Thymus (tissue), 11 donors: Measurements from ENCODE around the gene TLE3. TPM values are rescaled to one million over a fixed set of nuclear protein-coding genes. Genes with fewer than 3 reads are reported as not detected.

Source experiments
- DNase-seq, 9 donors: peaks; one replicate each; pipeline ENCODE4 v3.0.0-alpha.2; 2013; ENCODE audit warnings: low spot score in 9 of 9, low read depth in 6 of 9, missing footprints in 1 of 9
- H3K27ac ChIP-seq, 2 donors: one replicate each; pipeline ENCODE4 v1.5.1; 2013; ENCODE audit warnings: control low read depth in 1 of 2, low read depth in 1 of 2, low read length in 1 of 2, mild to moderate bottlenecking in 1 of 2, moderate library complexity in 1 of 2
- H3K27me3 ChIP-seq, 2 donors: one replicate each; pipeline ENCODE4 v1.5.1; 2013; ENCODE audit warnings: low read length in 1 of 2; ENCODE audit not compliant: control insufficient read depth in 2 of 2, insufficient read depth in 1 of 2
- H3K36me3 ChIP-seq, 2 donors: one replicate each; pipeline ENCODE4 v1.5.1; 2013; ENCODE audit warnings: low read length in 1 of 2, mild to moderate bottlenecking in 1 of 2, moderate library complexity in 1 of 2; ENCODE audit not compliant: control insufficient read depth in 2 of 2, insufficient read depth in 2 of 2
- H3K4me1 ChIP-seq, 2 donors: one replicate each; pipeline ENCODE4 v1.5.1; 2013; ENCODE audit warnings: low read length in 2 of 2; ENCODE audit not compliant: control insufficient read depth in 2 of 2, insufficient read depth in 2 of 2
- H3K4me3 ChIP-seq, 2 donors: one replicate each; pipeline ENCODE4 v1.5.1; 2013; ENCODE audit warnings: low read length in 2 of 2, control low read depth in 1 of 2, mild to moderate bottlenecking in 1 of 2
- H3K9me3 ChIP-seq, 2 donors: one replicate each; pipeline ENCODE4 v1.5.1; 2013; ENCODE audit warnings: low read length in 1 of 2, mild to moderate bottlenecking in 1 of 2; ENCODE audit not compliant: control insufficient read depth in 2 of 2, insufficient read depth in 1 of 2
- WGBS: extraction: QIAGEN DNeasy Blood & Tissue Kit; methylation state at CpG from one replicate; pipeline ENCODE4 v1.1.7; 2013; 5-methylcytosine and 5-hydroxymethylcytosine counted together
- polyA plus RNA-seq: library from polyadenylated mRNA; stranded (reverse); fragments of 200-250 nt; gene quantifications from one replicate; pipeline ENCODE4 v1.2.3, GENCODE V29; 2013
- total RNA-seq: library from RNA; stranded (reverse); fragments of 120-200 nt; gene quantifications from one replicate; pipeline ENCODE4 v1.2.4, GENCODE V29; 2013
- donor health status: healthy.

The TLE3 gene
- total and polyA plus RNA-seq, 2 donors, result 23.4 to 32.7 TPM

DNA sequence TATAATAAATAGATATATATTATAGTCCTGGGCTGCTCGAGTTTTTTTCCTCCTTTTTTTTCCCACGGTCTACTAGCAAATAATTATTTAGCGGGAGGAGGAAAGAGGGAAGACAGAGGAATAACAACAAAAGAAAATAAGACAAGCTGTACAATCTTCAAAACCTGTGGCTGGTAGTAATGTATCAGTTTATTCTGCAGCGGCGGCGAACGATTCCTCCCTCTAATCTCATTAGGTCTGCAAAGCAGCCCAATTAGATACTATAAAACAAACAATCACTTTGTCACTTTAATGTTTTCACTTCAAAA lies 390 bp upstream of the TLE3 start:
- DNase-seq, result peak in 1 of 9 donors; percentile 31
- Histone ChIP-seq H3K9me3 (peaks cover 0 to 7% of the 10 kb centered on the region in 2 donors), H3K4me3 (peak overlapping the region; percentile 90 to 92), H3K4me1 (peaks cover 26 to 66% of the 10 kb centered on the region in 2 donors), H3K27me3 (peaks cover 12 to 43% of the 10 kb centered on the region in 2 donors), H3K36me3 (peaks cover 6 to 8% of the 10 kb centered on the region in 2 donors), H3K27ac (peak overlapping the region; percentile 92 to 97)
- WGBS, result under 1% methylated on average over 7 of the region's 7 CpGs

DNA sequence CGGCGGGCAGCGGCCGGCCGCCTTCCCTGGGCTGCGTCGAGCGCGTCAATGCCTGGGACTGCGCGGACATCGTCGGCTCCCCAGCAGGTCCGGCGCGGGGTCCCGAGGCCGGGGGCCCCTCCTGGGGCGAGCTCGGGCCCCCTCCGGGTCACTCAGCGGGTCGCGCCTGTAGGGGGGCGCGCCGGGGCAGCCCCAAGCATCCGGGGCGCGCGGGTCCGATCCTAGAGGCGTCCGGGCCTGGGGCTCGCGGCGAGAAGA lies 725 bp downstream of the TLE3 start:
- peak overlapping the region; percentile 90 to 92 for H3K4me3 ChIP-seq
- under 1% methylated on average over 37 of the region's 37 CpGs for WGBS
- H3K4me1 ChIP-seq, result peaks cover 35 to 67% of the 10 kb centered on the region in 2 donors
- peaks cover 6 to 33% of the 10 kb centered on the region in 2 donors for H3K27me3 ChIP-seq
- no peak for DNase-seq
- peaks cover 0 to 7% of the 10 kb centered on the region in 2 donors for H3K9me3 ChIP-seq
- peak overlapping the region; percentile 91 to 97 for H3K27ac ChIP-seq
- peaks cover 15 to 17% of the 10 kb centered on the region in 2 donors for H3K36me3 ChIP-seq

DNA sequence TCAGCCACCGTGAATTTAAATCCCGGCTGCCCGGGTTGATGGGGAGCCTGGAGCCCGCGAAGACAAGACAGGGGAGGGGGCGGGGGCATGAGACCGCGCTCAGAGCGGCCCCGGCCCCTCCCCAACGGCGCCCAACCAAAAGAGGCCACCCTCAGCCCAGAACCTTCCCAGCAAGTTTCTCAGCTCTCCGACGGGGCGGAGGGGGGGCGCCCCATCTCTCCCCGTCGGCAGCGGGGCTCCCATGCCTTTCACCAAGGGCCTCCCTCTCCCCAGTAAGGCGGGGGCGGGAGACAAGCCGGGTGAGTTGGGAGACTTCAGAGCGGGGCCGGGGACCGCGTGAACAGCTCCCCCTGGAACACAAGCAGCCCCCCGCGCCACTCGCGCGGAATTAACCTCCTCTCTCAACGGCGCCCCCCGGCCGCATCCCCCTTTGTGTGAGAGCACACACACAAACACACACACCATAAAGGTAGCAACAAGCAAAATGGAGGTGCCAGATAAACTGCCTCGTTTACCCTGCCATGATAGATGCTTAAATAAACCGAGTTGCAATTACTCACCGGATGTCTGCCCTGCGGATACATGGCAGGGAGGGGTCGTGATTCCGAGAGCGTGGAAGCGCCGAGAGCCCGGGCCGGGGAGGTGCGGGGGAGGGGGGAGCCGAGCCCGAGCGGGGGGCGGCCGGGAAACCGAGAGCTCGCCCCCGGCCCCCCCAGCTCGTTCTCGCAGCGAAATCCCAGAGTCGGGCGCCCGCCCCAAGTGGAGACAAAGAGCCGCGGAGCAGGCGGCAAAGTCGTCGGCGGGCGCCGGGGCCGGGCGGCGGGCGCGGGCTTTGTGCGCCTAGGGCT lies 1.3 kb downstream of the TLE3 start:
- peaks cover 6 to 28% of the 10 kb centered on the region in 2 donors for H3K27me3 ChIP-seq
- H3K4me3 ChIP-seq, result peak overlapping the region; percentile 90 to 92
- DNase-seq, result peak in 6 of 9 donors; percentile 36 to 77 (median 56)
- peaks cover 32 to 67% of the 10 kb centered on the region in 2 donors for H3K4me1 ChIP-seq
- under 1% methylated on average over 75 of the region's 75 CpGs for WGBS
- peak overlapping the region; percentile 69 to 91 for H3K27ac ChIP-seq
- peaks cover 0 to 7% of the 10 kb centered on the region in 2 donors for H3K9me3 ChIP-seq
- H3K36me3 ChIP-seq, result peaks cover 20 to 23% of the 10 kb centered on the region in 2 donors

DNA sequence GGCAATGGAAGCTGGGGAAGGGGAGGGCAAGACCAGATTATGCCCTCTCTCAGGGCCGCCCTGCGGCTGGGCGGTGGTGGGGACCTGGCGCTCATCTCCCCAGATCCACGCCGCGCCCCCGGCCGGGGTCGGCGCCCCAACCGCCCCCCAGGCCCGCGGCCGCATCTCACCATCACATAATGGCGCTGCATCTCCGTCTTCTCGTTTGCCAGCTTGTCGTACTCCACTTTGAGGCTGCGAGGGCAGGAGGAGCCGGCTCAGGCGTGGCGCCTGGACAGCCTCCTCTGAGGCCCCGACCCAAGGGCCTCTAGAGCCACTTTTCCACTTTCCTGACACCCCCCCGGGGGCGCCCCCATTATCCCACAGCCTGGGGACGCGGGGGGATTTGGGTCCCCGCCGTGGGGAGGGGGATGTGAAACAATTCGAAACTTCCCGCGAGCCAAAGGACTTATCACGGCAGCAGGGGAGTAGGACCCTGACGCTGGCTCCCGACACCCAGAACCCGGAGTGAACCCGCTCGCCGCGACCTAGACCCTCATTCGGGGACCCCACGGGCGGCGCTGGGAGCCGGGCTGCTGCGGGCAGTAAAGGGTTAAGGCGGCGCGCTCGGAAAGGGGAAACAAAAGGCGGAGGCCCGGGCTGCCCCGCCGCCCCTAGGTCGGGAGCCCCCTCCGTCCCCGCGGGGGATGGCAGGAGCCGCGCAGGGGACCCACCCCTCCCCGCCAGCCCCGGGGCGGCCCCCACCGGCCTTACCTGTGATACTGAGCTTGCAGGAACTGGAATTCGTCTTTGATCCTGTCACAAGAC lies 2.1 kb downstream of the TLE3 start:
- H3K4me1 ChIP-seq, result peaks cover 36 to 64% of the 10 kb centered on the region in 2 donors
- peak in 6 of 9 donors; percentile 18 to 53 (median 41) for DNase-seq
- peaks cover 0 to 3% of the 10 kb centered on the region in 2 donors for H3K9me3 ChIP-seq
- WGBS, result under 1% methylated on average over 66 of the region's 66 CpGs
- peaks cover 4 to 19% of the 10 kb centered on the region in 2 donors for H3K27me3 ChIP-seq
- H3K27ac ChIP-seq, result peak overlapping the region; percentile 60 to 69
- H3K4me3 ChIP-seq, result peak overlapping the region; percentile 90 to 92
- H3K36me3 ChIP-seq, result peaks cover 26 to 30% of the 10 kb centered on the region in 2 donors

DNA sequence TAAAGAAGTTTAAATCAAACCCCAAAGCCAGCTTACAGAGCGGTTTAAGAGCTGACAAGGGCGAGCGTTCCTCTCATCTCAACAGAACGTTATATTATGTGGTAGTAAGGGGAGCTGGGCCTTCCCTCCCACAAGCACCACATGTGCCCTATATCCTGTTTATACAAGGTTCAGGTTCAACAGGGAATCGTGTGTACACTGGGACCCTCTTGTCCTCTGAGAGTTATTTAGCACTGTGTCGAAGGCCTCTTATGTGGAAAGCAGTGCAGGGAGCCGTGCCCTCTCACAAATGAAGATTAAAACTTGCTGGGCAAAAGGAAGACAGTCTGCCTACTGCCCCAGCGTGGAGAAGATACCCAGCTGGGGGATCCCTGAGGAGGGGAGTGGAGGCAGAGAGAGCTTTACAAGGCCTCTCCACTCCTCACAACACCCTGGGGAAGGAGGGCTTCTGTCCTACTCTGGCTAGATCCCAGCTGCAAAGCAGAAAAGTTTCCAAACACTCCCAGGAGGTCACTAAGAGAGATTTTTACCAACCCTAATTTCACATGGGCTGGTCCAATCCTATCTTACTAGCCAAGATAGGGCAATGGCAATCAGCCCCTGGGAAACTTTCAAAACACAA lies 2.9 kb downstream of the TLE3 start:
- WGBS, result 7% methylated on average over 8 of the region's 8 CpGs
- Histone ChIP-seq H3K27ac (peak overlapping the region in 1 of 2 donors; percentile 18), H3K36me3 (peaks cover 34 to 36% of the 10 kb centered on the region in 2 donors), H3K9me3 (peaks cover 0 to 3% of the 10 kb centered on the region in 2 donors), H3K4me3 (peak overlapping the region; percentile 90 to 92), H3K27me3 (peaks cover 0 to 15% of the 10 kb centered on the region in 2 donors), H3K4me1 (peaks cover 31 to 60% of the 10 kb centered on the region in 2 donors)
- DNase-seq, result peak in 4 of 9 donors; percentile 26 to 63 (median 46)

DNA sequence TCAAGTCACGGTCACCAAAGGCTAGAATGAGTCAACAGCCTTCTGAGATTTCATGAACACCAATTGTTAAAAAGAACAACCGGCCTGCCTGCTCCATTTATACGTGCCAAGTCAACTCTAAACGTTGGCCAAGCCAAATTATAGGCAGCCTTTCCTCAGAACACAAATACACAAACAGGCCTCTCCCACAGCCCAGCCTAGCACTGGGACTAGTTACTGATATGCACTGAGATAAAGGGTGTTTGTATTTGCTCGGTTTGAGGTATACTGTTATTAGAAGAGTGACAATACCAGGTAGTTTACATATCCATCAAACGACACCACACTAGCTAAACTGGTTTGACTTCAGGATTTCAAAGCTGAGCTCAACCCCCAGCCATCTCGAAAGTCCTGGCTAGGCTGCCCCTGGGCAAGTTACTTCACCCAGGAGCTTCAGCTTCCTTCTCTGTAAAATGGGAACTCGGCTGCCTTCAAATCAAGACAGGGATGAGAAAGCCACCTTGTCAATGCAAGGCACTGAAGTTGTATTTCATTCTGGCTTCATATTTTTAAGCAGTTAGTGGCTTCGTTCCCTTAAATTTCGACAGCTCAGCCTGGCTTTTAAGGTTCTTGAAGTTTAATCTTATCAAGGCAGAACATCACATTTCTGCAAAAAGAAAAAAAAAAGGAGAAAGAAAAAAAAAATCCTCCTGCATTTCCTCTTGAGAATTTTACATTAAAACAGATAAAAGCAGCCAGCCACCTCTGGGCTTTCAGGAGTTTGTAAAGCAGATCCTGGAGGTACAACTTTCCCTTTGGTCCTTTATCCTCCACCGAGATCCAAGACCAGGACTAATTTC lies 4.0 kb downstream of the TLE3 start:
- Histone ChIP-seq H3K27ac (no peak overlapping the region), H3K4me1 (peaks cover 31 to 59% of the 10 kb centered on the region in 2 donors), H3K27me3 (peaks cover 0 to 14% of the 10 kb centered on the region in 2 donors), H3K36me3 (peaks cover 36 to 46% of the 10 kb centered on the region in 2 donors), H3K4me3 (peak overlapping the region in 1 of 2 donors; percentile 22), H3K9me3 (peaks cover 0 to 3% of the 10 kb centered on the region in 2 donors)
- 65% methylated on average over 11 of the region's 11 CpGs for WGBS
- peak in 1 of 9 donors; percentile 18 for DNase-seq

DNA sequence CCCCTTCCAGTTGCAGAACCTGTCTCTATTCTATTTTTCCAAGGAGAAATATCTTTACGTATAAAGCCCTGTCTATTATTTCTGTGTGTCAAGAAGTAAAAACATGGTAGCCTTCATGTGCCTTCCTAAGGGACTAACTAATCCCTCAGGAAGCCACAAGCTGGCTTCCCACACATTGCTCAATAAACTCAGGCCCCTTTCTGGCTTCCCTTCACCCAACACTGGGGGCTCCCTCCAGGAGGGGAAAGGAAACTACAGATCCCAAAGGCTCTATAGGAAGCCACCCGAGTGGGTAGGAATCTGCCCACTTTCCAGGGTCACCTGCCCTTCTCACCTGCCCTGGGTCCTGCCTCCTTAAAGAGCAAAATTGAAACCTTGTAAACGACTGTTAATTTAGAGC lies 4.6 kb downstream of the TLE3 start:
- H3K27ac ChIP-seq, result no peak overlapping the region
- WGBS, result 93% methylated on average over 3 of the region's 3 CpGs

DNA sequence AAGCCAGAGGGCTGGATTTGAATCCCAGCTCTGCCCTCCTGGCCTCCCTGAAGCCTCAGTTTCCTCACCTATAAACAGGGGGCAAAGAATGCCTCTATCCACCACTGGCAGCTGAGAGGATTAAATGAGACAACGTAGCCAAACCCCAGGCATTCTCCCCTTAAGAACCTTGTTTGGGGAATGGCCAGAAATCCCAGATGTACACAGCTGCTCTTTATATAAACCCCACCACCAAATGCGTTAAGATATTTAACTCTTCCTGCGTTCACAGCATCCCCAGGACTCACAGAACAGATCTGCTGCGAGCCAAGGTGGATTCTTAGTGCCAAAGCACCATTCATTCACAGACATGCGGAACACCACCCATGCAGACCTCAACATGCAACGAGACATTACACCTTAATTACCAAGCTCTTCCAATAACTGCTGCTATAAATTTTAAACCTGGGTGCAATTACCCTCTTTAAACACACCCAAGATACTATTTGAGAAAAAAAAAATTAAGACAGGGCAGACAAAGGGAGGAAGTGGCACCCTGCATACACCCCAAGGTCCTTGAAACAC lies 5.2 kb downstream of the TLE3 start:
- DNase-seq, result no peak
- H3K36me3 ChIP-seq, result peaks cover 42 to 57% of the 10 kb centered on the region in 2 donors
- 94% methylated on average over 6 of the region's 6 CpGs for WGBS
- H3K27ac ChIP-seq, result no peak overlapping the region
- H3K4me3 ChIP-seq, result no peak overlapping the region
- H3K4me1 ChIP-seq, result peaks cover 31 to 50% of the 10 kb centered on the region in 2 donors
- peaks cover 0 to 3% of the 10 kb centered on the region in 2 donors for H3K9me3 ChIP-seq
- H3K27me3 ChIP-seq, result peaks cover 0 to 11% of the 10 kb centered on the region in 2 donors

More for the DNA sequence above, 4.6 kb downstream of the TLE3 start:
- Histone ChIP-seq H3K9me3 (peaks cover 0 to 3% of the 10 kb centered on the region in 2 donors), H3K4me3 (no peak overlapping the region), H3K36me3 (peaks cover 37 to 52% of the 10 kb centered on the region in 2 donors), H3K27me3 (peaks cover 0 to 11% of the 10 kb centered on the region in 2 donors), H3K4me1 (peaks cover 31 to 52% of the 10 kb centered on the region in 2 donors)
- DNase-seq, result no peak
